NCI-H1048 (cell line): ENCODE measurements around the gene FOXP2.
"Not testable (repeated sequence)": the region's sequence is repeated elsewhere in the genome, so short reads cannot be mapped to it uniquely, and the experiment has no call there.

Experiments used
- DNase-seq: peaks from one replicate; lab custom pipeline; 2025; lab: John Stamatoyannopoulos, UW

FOXP2 gene

GRCh38 chr7:114422507-114423501 is 8.2 kb downstream of the FOXP2 start:
- no peak for DNase-seq

GRCh38 chr7:114426382-114426781 is 11.8 kb downstream of the FOXP2 start:
- no peak for DNase-seq

- DNase-seq = no peak
These were observed 12.2 kb downstream of the FOXP2 start for GRCh38 chr7:114426824-114427223.

DNA sequence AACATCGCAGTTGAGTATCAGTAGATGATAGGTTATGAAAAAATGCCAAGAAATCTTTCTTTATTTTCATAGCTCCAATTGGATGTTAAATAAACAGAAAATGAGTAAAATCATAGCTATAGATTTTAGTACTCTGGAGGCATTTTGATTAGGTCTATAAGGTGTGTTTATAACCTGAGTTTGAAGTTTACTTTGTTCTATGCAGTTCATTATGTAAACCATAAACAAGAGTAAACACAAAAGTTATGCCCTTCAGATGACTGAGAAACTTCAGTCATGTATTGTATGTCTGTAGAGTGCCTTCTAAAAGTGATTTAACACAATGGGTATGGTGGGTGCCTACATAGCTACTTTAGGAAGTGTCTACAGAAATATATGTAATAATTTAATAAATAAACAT is 13.6 kb downstream of the FOXP2 start:
- no peak for DNase-seq

DNA sequence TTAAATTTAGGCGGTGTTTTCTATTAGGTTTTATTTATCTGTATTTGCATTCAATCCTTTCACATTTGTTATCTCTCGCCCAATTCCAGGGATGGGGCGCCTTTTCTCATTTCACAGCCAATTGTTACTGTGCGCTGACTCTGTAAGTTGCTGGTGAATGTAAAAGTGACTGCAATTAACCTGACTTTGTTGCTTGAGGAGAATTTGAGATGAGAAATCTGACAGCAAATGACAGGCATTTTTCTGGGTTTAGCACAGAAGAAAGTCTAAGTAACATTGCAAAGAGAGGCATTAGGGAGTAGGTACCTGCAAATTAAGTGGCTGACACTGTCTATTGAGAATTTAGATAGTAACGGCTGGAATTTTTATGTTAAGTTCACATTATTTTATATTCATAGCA is 16.6 kb downstream of the FOXP2 start:
- DNase-seq = no peak

DNA sequence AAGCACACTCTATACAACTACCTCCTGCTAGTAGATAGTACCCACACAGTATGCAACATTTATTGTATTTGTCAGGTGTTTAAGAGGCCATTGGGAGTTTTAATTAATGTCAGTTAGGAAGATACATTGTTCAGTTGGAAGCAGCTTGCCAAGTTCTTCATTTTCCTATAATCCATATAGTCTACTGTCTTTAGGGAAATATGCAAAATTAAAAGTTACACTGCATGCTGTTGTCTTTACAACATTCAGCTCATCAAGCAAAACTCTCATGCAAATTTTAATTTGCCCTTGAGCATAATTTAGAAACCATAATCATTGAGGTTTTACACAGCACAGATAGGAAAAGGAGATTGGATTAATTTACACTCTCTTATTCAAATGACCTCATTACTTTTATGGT is 17.4 kb downstream of the FOXP2 start:
- peak; percentile 49 for DNase-seq

DNA sequence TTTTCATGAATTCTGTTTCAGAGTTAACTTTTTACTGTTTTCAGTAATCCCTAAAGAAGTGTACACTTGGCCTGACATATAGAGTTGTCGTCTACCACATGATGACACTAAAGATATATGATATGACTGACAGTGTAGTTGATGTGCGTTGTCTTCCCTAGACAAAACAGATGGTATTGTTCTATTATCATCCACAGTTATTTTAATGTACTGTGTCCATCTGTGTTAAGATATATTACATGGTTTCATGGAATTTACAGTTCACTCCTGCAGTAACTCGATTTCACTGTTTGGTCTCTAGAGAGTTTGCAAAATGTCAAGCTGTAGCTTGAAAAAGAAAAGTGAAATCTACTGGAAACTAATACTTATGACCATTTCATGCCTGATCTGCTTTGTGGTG is 18.1 kb downstream of the FOXP2 start:
- no peak for DNase-seq

DNA sequence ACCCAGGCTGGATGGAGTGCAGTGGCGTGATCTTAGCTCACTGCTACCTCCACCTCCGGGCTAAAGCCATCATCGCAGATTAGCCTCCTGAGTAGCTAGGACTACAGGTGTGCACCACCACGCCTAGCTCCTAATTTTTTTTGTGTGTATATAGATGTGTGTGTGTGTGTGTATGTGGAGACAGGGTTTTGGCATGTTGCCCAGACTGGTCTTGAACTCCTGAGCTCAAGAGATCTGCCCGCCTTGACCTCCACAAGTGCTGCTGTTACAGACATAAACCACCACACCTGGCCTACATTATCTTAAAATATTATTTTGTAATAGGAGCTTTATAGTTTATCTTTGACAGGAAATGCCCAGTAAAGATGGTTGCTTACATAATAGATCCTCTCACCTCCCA is 25.0 kb downstream of the FOXP2 start:
- no peak for DNase-seq

DNA sequence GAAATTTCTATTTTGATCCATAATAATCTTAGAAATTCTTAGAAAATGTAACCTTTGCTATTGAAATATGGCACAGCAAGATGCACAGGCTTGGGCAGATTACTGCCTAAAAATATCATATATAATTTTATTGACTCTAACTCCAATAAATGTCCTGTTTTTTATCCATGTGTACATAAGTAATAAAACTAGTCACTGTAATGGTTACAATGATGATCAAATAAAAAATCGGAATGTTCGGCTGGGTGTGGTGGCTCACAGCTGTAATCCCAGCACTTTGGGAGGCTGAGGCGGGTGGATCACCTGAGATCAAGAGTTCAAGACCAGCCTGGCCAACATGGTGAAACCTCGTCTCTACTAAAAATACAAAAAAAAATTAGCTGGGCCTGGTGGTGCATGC is 26.3 kb downstream of the FOXP2 start:
- not testable (repeated sequence) for DNase-seq

DNA sequence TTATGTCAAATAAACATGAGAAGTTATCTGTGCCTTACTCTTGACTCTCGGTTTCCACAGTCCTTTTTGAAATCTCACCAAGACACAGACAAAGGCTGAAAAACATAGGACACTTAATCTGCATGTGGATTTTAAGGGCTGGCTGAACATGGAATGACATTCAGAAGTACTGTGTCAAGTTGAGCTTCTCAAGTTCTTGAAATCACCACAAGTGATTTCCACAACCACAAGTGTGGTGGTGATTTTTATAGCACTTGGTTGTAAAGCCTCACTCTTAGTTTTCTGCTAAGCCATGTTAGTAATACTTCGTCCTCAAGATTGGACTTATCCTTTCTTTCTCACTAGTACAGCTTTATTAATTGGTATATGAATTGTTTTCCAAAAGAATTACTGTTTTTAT is 29.6 kb downstream of the FOXP2 start:
- DNase-seq = no peak

GRCh38 chr7:114450431-114450830 is 35.8 kb downstream of the FOXP2 start:
- DNase-seq = no peak

DNA sequence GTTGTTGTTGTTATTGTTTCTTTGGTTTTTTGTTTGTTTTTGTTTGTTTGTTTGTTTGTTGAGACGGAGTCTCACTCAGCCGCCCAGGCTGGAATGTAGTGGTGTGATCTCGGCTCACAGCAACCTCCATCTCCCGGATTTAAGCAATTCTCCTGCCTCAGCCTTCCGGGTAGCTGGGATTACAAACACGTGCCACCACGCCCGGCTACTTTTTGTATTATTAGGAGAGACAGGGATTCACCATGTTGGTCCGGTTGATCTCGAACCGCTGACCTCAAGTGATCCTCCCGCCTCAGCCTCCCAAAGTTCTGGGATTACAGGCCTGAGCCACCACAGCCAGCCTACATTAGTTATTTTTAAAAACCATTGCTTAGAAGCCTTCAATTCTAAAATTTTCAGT is 45.0 kb downstream of the FOXP2 start:
- no peak for DNase-seq

- no peak for DNase-seq
These were observed 45.4 kb downstream of the FOXP2 start for GRCh38 chr7:114460021-114460420.

- DNase-seq = no peak
These were observed 52.3 kb downstream of the FOXP2 start for GRCh38 chr7:114466917-114467316.

DNA sequence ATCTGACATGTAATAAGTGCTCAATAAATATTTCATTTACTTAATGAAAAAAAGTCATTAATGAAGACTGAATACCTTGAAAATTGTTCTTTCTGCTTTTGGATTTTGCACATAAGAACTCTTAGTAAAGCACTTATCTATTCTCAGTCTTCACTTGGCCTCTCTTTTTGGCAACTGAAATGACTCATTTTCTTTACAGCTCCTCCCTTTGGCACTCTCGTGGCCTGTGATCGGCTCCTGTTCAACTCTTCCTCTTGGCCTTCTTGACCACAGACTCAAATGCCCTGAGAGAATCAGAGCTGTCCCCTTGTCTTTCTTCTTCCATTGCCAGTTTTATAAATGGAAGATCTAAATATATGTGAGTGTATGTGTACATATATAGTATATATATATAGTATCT is 54.2 kb downstream of the FOXP2 start:
- DNase-seq = no peak

- no peak for DNase-seq
These were observed 58.4 kb downstream of the FOXP2 start for GRCh38 chr7:114472896-114473512.

GRCh38 chr7:114478384-114478783 is 63.8 kb downstream of the FOXP2 start:
- DNase-seq = no peak

GRCh38 chr7:114481999-114482398 is 67.4 kb downstream of the FOXP2 start:
- no peak for DNase-seq

DNA sequence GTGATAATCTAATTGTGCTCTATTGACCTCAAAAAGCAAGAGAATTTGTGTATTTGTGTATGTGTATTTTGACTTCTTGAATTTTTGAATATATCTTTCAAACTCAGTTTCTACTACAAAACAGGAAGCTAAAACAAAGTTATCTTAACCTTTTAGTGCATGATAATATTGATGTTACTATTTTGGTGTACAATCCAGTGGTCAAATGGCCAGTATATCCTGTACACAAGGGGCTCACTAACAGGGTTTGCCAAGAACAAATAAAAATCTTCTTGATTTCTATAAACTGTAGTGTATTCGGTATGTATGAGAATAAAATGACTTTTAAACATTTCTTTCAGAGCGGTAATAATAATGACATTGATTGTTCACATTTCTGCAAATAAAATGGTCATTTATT is 69.6 kb downstream of the FOXP2 start:
- no peak for DNase-seq

GRCh38 chr7:114487174-114487573 is 72.6 kb downstream of the FOXP2 start:
- no peak for DNase-seq

- DNase-seq = no peak
These were observed 74.1 kb downstream of the FOXP2 start for GRCh38 chr7:114488696-114489095.

DNA sequence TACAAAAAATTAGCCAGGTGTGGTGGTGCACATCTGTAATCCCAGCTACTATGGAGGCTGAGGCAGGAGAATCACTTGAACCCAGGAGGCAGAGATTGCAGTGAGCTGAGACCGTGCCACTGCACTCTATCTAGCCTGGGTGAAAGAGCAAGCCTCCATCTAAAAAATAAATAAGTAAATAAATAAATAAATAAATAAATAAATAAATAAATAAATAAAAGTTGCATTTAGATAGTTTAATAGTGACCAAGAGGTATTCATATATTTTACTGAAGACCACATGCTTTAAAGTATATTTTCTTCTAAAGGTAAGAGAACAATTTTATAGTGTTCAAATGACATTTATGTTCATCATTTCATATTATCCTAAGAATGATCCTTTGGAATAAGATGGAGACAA is 82.9 kb downstream of the FOXP2 start:
- not testable (repeated sequence) for DNase-seq

GRCh38 chr7:114502454-114503254 is 88.0 kb downstream of the FOXP2 start:
- DNase-seq = no peak
